Esophagus muscularis mucosa (tissue), 3 donors: ENCODE results near the gene SLPI.

Source experiments
- CTCF ChIP-seq, 3 experiments: fragments of 200-600 bp in 2 of 3; fragments of 450-650 bp in 1 of 3; sonication (generic) in 2 of 3; IDR thresholded peaks; one replicate each; pipeline ENCODE4 v1.5.1; 2017 to 2019; ENCODE audit warnings: antibody characterized with exemption in 3 of 3, mild to moderate bottlenecking in 2 of 3, moderate library complexity in 1 of 3
- POLR2A ChIP-seq: fragments of 450-650 bp; IDR thresholded peaks from one replicate; pipeline ENCODE4 v1.6.1; 2017; ENCODE audit warnings: antibody characterized with exemption, moderate library complexity, mild to moderate bottlenecking, low read depth

GRCh38 chr20:45294659-45295058 lies 40.3 kb upstream of the SLPI start:
- TF ChIP-seq CTCF (IDR thresholded peaks at IDR 0.05): no peak
- no peak for TF ChIP-seq POLR2A
